Endodermal cell (in vitro differentiated cells): ENCODE measurements around the gene NMT2. TPM values are rescaled to one million over a fixed set of nuclear protein-coding genes. Genes with fewer than 3 reads are reported as not detected.

Source experiments
- DNase-seq: peaks from one replicate; pipeline ENCODE4 v3.0.0-alpha.2; 2017
- H3K27ac ChIP-seq: 2 replicates; pipeline ENCODE4 v1.5.1; 2013; ENCODE audit warnings: mild to moderate bottlenecking, low read depth, low read length, moderate library complexity
- H3K27me3 ChIP-seq: 2 replicates; pipeline ENCODE4 v1.6.1; 2013; ENCODE audit warnings: mild to moderate bottlenecking, low read length, moderate library complexity; ENCODE audit not compliant: insufficient read depth, control insufficient read depth, poor library complexity, severe bottlenecking
- H3K36me3 ChIP-seq: 2 replicates; pipeline ENCODE4 v1.7.0; 2013; ENCODE audit warnings: mild to moderate bottlenecking, low read length, moderate library complexity; ENCODE audit not compliant: control insufficient read depth, insufficient read depth
- H3K4me1 ChIP-seq: one replicate; pipeline ENCODE4 v1.7.0; 2013; ENCODE audit warnings: low read length; ENCODE audit not compliant: control insufficient read depth, insufficient read depth
- H3K4me3 ChIP-seq: 2 replicates; pipeline ENCODE4 v1.5.1; 2013; ENCODE audit warnings: mild to moderate bottlenecking, low read length, moderate library complexity
- H3K9ac ChIP-seq: 2 replicates; pipeline ENCODE4 v1.6.1; 2013; ENCODE audit warnings: mild to moderate bottlenecking, low read length, moderate library complexity; ENCODE audit not compliant: poor library complexity, severe bottlenecking; ENCODE audit errors: extremely low read depth
- H3K9me3 ChIP-seq: 2 replicates; pipeline ENCODE4 v1.6.1; 2013; ENCODE audit warnings: mild to moderate bottlenecking, low read length, moderate library complexity; ENCODE audit not compliant: control insufficient read depth
- H3K27ac Mint-ChIP-seq: 2 replicates; pipeline ENCODE4 v1.8.0; 2020; ENCODE audit warnings: mixed read lengths
- H3K27me3 Mint-ChIP-seq: 2 replicates; pipeline ENCODE4 v1.8.0; 2021; ENCODE audit warnings: mild to moderate bottlenecking, mixed read lengths; ENCODE audit not compliant: insufficient read depth
- H3K36me3 Mint-ChIP-seq: 2 replicates; pipeline ENCODE4 v1.8.0; 2020; ENCODE audit warnings: low read depth, mixed read lengths
- H3K4me1 Mint-ChIP-seq: 2 replicates; pipeline ENCODE4 v1.8.0; 2020; ENCODE audit warnings: mixed read lengths
- H3K4me3 Mint-ChIP-seq: 2 replicates; pipeline ENCODE4 v1.8.0; 2020; ENCODE audit warnings: mild to moderate bottlenecking, moderate library complexity, mixed read lengths
- H3K9me3 Mint-ChIP-seq: 2 replicates; pipeline ENCODE4 v1.8.0; 2020; ENCODE audit warnings: mild to moderate bottlenecking, mixed read lengths
- CTCF ChIP-seq: fragments of 200-600 bp; sonication (generic); conservative IDR thresholded peaks from 2 replicates; pipeline ENCODE4 v1.5.0; 2021; ENCODE audit warnings: antibody characterized with exemption, mild to moderate bottlenecking
- WGBS, 2 experiments: methylation state at CpG; one replicate each; pipeline versions ENCODE4 v1.1.5 to v1.1.7; 2013; ENCODE audit warnings: missing lambda C conversion rate in 2 of 2, mixed read lengths in 1 of 2; ENCODE audit not compliant: insufficient coverage in 1 of 2, insufficient read length in 1 of 2; 5-methylcytosine and 5-hydroxymethylcytosine counted together
- total RNA-seq, 2 donors: library from RNA; stranded (reverse); fragmentation: NEBNext Ultra II Directional in 1 of 2; extraction: Animal tissue kit (Norgen Biotek cat#: 25700) in 1 of 2; gene quantifications; 2 replicates in 1 of 2; 3 replicates in 1 of 2; pipeline ENCODE4 v1.2.1, GENCODE V29; 2021

Gene NMT2
- total RNA-seq, 2 donors from 2014 or later, result 21.7 to 21.9 TPM

- no peaks in the 10 kb centered on the region for H3K27me3 ChIP-seq
- no peak overlapping the region for H3K27ac ChIP-seq
- 92 to 98% methylated on average over 4 to 5 of the region's 5 CpGs for WGBS, 2 experiments
- TF ChIP-seq CTCF, result no peak
- peaks cover 12% of the 10 kb centered on the region for H3K9me3 ChIP-seq
- Mint-ChIP-seq H3K4me1 (no peaks in the 10 kb centered on the region), H3K9me3 (no peaks in the 10 kb centered on the region), H3K4me3 (no peak overlapping the region), H3K27me3 (no peaks in the 10 kb centered on the region), H3K27ac (no peak overlapping the region), H3K36me3 (peaks cover 44% of the 10 kb centered on the region)
- no peak overlapping the region for H3K9ac ChIP-seq
- no peaks in the 10 kb centered on the region for H3K4me1 ChIP-seq
- no peak overlapping the region for H3K4me3 ChIP-seq
- DNase-seq, result no peak
- H3K36me3 ChIP-seq, result peaks cover 64% of the 10 kb centered on the region
These were observed 48.0 kb downstream of the NMT2 start for GRCh38 chr10:15120523-15120922.

GRCh38 chr10:15118615-15119014 lies 49.9 kb downstream of the NMT2 start:
- Histone ChIP-seq H3K9ac (no peak overlapping the region), H3K9me3 (peaks cover 12% of the 10 kb centered on the region), H3K27me3 (no peaks in the 10 kb centered on the region), H3K27ac (no peak overlapping the region), H3K36me3 (peaks cover 65% of the 10 kb centered on the region), H3K4me1 (no peaks in the 10 kb centered on the region), H3K4me3 (no peak overlapping the region)
- Mint-ChIP-seq H3K36me3 (peaks cover 39% of the 10 kb centered on the region), H3K4me1 (no peaks in the 10 kb centered on the region), H3K9me3 (no peaks in the 10 kb centered on the region), H3K27me3 (no peaks in the 10 kb centered on the region), H3K27ac (no peak overlapping the region), H3K4me3 (no peak overlapping the region)
- WGBS, 2 experiments, result 90% methylated on average over 1 of the region's 1 CpG; no CpG with 5 or more reads in 1 of the 2 experiments
- no peak for TF ChIP-seq CTCF
- no peak for DNase-seq

GRCh38 chr10:15116225-15116624 lies 52.3 kb downstream of the NMT2 start:
- no peaks in the 10 kb centered on the region for H3K27me3 ChIP-seq
- Mint-ChIP-seq H3K36me3 (peaks cover 35% of the 10 kb centered on the region), H3K27me3 (no peaks in the 10 kb centered on the region), H3K9me3 (no peaks in the 10 kb centered on the region), H3K27ac (no peak overlapping the region), H3K4me3 (no peak overlapping the region), H3K4me1 (no peaks in the 10 kb centered on the region)
- H3K4me3 ChIP-seq, result no peak overlapping the region
- no peaks in the 10 kb centered on the region for H3K4me1 ChIP-seq
- no peak overlapping the region for H3K27ac ChIP-seq
- no peak for TF ChIP-seq CTCF
- no peak overlapping the region for H3K9ac ChIP-seq
- H3K36me3 ChIP-seq, result peaks cover 57% of the 10 kb centered on the region
- no peak for DNase-seq
- H3K9me3 ChIP-seq, result peaks cover 12% of the 10 kb centered on the region
- WGBS, 2 experiments, result 95 to 97% methylated on average over 4 to 5 of the region's 5 CpGs
